HepG2 (cell line): ENCODE data around the gene DUS1L. TPM values are rescaled to one million over a fixed set of nuclear protein-coding genes. Genes with fewer than 3 reads are reported as not detected.

Source experiments
- EED ChIP-seq: sonication (generic); formaldehyde crosslinking; IDR thresholded peaks from 2 replicates; pipeline ENCODE4 v1.5.0; 2020; ENCODE audit warnings: mild to moderate bottlenecking, missing genetic modification reagents
- MTA3 ChIP-seq: sonication (generic); formaldehyde crosslinking; IDR thresholded peaks from 2 replicates; pipeline ENCODE4 v1.4.0; 2020; ENCODE audit warnings: missing genetic modification reagents
- NONO ChIP-seq, 2 experiments: fragments of 450-650 bp in 1 of 2; sonication (generic) in 1 of 2; formaldehyde crosslinking in 1 of 2; IDR thresholded peaks in 1 of 2; conservative IDR thresholded peaks in 1 of 2; 2 replicates each; pipeline versions ENCODE4 v1.6.1 to v1.8.0; 2017 to 2022; ENCODE audit warnings: mild to moderate bottlenecking in 1 of 2, missing genetic modification reagents in 1 of 2, moderate library complexity in 1 of 2
- RFXANK ChIP-seq: IDR thresholded peaks from 2 replicates; pipeline ENCODE4 v1.6.1; 2016
- SP140L ChIP-seq: sonication (generic); formaldehyde crosslinking; IDR thresholded peaks from 2 replicates; pipeline ENCODE4 v1.4.0; 2020; ENCODE audit warnings: missing genetic modification reagents, borderline replicate concordance
- TSC22D2 ChIP-seq: sonication (generic); formaldehyde crosslinking; IDR thresholded peaks from 2 replicates; pipeline ENCODE4 v1.5.1; 2020; ENCODE audit warnings: missing genetic modification reagents, mild to moderate bottlenecking, borderline replicate concordance
- ZMYM3 ChIP-seq: sonication (generic); formaldehyde crosslinking; IDR thresholded peaks from 2 replicates; pipeline ENCODE4 v1.5.1; 2020; ENCODE audit warnings: mild to moderate bottlenecking, missing genetic modification reagents
- ZNF225 ChIP-seq: sonication (generic); formaldehyde crosslinking; IDR thresholded peaks from 2 replicates; pipeline ENCODE4 v1.4.0; 2020; ENCODE audit warnings: mild to moderate bottlenecking, missing genetic modification reagents
- ZNF510 ChIP-seq: sonication (generic); formaldehyde crosslinking; IDR thresholded peaks from 2 replicates; pipeline ENCODE4 v1.4.0; 2020; ENCODE audit warnings: low read depth, mild to moderate bottlenecking, missing genetic modification reagents
- ZSCAN20 ChIP-seq: sonication (generic); formaldehyde crosslinking; IDR thresholded peaks from 2 replicates; pipeline ENCODE4 v1.4.0; 2020; ENCODE audit warnings: missing genetic modification reagents, mild to moderate bottlenecking, borderline replicate concordance
- polyA plus RNA-seq, 8 experiments: library from polyadenylated mRNA; depleted of rRNA in 3 of 8; stranded (reverse) in 7 of 8; unstranded in 1 of 8; fragments of >200 nt; fragmentation: Illumina TruSeq in 4 of 8; extraction: Trizol in 4 of 8; gene quantifications; 2 replicates each; pipeline versions ENCODE4 v1.2.1 to v1.2.3, GENCODE V29; 2011 to 2016; ENCODE audit warnings: low read depth in 4 of 8, missing spikeins in 1 of 8, mixed read lengths in 1 of 8; ENCODE audit not compliant: insufficient read depth in 1 of 8
- total RNA-seq, 5 experiments: library from RNA; depleted of rRNA; stranded (reverse); fragments of >200 nt; fragmentation: Illumina TruSeq; extraction: Trizol; gene quantifications; 2 replicates each; pipeline ENCODE4 v1.2.3, GENCODE V29; 2016; ENCODE audit warnings: low read depth in 1 of 5
- TF ChIP-seq, protein P1 (sequence below): sonication (generic); formaldehyde crosslinking; IDR thresholded peaks from 2 replicates; pipeline ENCODE4 v1.5.0; 2020; ENCODE audit warnings: mild to moderate bottlenecking, missing genetic modification reagents
- TF ChIP-seq, protein P2 (sequence below): sonication (generic); formaldehyde crosslinking; IDR thresholded peaks from 2 replicates; pipeline ENCODE4 v1.8.0; 2022; ENCODE audit warnings: missing genetic modification reagents, mild to moderate bottlenecking, moderate library complexity, borderline replicate concordance
- TF ChIP-seq, protein P3 (sequence below): sonication (generic); formaldehyde crosslinking; IDR thresholded peaks from 2 replicates; pipeline ENCODE4 v1.5.0; 2020; ENCODE audit warnings: mild to moderate bottlenecking, missing genetic modification reagents, borderline replicate concordance
- TF ChIP-seq, protein P4 (sequence below): sonication (generic); formaldehyde crosslinking; IDR thresholded peaks from 2 replicates; pipeline ENCODE4 v1.4.0; 2020; ENCODE audit warnings: missing genetic modification reagents

DUS1L gene
- total and polyA plus RNA-seq, 2 of the 13 experiments (the other 11 are each of a cell fraction or from before 2014, with no cell fraction given) = 81.0 to 109 TPM

DNA sequence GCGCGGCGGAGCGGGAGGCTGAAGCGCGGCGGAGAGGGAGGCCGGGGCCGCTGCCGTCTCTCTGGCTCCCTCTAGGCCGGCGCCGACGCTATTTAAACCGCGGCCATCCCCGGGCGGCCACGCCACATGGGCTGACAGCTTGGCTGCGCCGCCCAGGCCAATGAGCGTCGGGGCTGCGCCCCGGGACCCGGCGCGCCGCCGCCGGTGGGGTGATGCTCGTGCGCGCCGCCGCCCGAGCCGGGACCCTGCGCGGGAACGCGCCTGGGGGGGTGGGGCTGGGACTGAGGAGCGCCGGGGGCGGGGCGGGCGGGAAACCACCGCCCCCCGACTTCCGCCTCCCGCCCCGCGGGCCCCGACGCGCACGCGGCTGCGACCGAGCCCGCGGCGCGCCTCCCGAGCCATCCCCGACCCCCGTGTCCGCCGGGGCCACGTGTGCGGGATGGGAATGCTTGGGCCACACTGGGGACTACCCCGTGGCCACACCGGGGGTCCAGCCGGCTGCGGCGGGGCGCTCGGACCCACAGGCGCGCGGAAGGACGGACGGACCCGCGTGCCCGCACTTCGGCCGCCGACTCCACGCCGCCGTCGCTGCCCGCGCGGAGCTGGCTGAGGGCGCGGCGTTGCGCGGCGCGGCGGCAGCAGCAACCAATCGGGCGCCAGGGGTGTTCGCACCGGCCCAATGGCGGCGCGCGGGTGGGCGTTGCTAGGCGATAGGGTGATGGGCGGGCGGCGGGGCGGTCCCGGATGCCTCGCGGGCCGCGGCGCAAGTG is 32.8 kb upstream of the DUS1L start, which contains the start of gene FASN (continued):
- TF ChIP-seq, protein P1, sequence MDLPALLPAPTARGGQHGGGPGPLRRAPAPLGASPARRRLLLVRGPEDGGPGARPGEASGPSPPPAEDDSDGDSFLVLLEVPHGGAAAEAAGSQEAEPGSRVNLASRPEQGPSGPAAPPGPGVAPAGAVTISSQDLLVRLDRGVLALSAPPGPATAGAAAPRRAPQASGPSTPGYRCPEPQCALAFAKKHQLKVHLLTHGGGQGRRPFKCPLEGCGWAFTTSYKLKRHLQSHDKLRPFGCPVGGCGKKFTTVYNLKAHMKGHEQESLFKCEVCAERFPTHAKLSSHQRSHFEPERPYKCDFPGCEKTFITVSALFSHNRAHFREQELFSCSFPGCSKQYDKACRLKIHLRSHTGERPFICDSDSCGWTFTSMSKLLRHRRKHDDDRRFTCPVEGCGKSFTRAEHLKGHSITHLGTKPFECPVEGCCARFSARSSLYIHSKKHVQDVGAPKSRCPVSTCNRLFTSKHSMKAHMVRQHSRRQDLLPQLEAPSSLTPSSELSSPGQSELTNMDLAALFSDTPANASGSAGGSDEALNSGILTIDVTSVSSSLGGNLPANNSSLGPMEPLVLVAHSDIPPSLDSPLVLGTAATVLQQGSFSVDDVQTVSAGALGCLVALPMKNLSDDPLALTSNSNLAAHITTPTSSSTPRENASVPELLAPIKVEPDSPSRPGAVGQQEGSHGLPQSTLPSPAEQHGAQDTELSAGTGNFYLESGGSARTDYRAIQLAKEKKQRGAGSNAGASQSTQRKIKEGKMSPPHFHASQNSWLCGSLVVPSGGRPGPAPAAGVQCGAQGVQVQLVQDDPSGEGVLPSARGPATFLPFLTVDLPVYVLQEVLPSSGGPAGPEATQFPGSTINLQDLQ = no peak
- TF ChIP-seq ZNF225 (CRISPR knock-in tag) (no peak), EED (no peak; the same call in 1 of the 2 replicates), NONO (IDR thresholded peaks at IDR 0.05) (no peak), NONO (CRISPR knock-in tag; conservative IDR thresholded peaks at IDR 0.05) (peak; percentile 62), SP140L (0 out of 2 replicates have a peak, but pooled peaks have one; percentile 15), ZMYM3 (CRISPR knock-in tag) (no peak), ZSCAN20 (CRISPR knock-in tag) (peak; percentile 93; the same call in 1 of the 2 replicates), RFXANK (CRISPR knock-in tag) (peak; percentile 8; the same call in 1 of the 2 replicates), MTA3 (CRISPR knock-in tag) (no peak), TSC22D2 (CRISPR knock-in tag) (peak; percentile 76; the same call in 1 of the 2 replicates), ZNF510 (no peak)
- TF ChIP-seq, protein P2, sequence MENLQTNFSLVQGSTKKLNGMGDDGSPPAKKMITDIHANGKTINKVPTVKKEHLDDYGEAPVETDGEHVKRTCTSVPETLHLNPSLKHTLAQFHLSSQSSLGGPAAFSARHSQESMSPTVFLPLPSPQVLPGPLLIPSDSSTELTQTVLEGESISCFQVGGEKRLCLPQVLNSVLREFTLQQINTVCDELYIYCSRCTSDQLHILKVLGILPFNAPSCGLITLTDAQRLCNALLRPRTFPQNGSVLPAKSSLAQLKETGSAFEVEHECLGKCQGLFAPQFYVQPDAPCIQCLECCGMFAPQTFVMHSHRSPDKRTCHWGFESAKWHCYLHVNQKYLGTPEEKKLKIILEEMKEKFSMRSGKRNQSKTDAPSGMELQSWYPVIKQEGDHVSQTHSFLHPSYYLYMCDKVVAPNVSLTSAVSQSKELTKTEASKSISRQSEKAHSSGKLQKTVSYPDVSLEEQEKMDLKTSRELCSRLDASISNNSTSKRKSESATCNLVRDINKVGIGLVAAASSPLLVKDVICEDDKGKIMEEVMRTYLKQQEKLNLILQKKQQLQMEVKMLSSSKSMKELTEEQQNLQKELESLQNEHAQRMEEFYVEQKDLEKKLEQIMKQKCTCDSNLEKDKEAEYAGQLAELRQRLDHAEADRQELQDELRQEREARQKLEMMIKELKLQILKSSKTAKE (CRISPR knock-in tag) = no peak
- TF ChIP-seq, protein P3, sequence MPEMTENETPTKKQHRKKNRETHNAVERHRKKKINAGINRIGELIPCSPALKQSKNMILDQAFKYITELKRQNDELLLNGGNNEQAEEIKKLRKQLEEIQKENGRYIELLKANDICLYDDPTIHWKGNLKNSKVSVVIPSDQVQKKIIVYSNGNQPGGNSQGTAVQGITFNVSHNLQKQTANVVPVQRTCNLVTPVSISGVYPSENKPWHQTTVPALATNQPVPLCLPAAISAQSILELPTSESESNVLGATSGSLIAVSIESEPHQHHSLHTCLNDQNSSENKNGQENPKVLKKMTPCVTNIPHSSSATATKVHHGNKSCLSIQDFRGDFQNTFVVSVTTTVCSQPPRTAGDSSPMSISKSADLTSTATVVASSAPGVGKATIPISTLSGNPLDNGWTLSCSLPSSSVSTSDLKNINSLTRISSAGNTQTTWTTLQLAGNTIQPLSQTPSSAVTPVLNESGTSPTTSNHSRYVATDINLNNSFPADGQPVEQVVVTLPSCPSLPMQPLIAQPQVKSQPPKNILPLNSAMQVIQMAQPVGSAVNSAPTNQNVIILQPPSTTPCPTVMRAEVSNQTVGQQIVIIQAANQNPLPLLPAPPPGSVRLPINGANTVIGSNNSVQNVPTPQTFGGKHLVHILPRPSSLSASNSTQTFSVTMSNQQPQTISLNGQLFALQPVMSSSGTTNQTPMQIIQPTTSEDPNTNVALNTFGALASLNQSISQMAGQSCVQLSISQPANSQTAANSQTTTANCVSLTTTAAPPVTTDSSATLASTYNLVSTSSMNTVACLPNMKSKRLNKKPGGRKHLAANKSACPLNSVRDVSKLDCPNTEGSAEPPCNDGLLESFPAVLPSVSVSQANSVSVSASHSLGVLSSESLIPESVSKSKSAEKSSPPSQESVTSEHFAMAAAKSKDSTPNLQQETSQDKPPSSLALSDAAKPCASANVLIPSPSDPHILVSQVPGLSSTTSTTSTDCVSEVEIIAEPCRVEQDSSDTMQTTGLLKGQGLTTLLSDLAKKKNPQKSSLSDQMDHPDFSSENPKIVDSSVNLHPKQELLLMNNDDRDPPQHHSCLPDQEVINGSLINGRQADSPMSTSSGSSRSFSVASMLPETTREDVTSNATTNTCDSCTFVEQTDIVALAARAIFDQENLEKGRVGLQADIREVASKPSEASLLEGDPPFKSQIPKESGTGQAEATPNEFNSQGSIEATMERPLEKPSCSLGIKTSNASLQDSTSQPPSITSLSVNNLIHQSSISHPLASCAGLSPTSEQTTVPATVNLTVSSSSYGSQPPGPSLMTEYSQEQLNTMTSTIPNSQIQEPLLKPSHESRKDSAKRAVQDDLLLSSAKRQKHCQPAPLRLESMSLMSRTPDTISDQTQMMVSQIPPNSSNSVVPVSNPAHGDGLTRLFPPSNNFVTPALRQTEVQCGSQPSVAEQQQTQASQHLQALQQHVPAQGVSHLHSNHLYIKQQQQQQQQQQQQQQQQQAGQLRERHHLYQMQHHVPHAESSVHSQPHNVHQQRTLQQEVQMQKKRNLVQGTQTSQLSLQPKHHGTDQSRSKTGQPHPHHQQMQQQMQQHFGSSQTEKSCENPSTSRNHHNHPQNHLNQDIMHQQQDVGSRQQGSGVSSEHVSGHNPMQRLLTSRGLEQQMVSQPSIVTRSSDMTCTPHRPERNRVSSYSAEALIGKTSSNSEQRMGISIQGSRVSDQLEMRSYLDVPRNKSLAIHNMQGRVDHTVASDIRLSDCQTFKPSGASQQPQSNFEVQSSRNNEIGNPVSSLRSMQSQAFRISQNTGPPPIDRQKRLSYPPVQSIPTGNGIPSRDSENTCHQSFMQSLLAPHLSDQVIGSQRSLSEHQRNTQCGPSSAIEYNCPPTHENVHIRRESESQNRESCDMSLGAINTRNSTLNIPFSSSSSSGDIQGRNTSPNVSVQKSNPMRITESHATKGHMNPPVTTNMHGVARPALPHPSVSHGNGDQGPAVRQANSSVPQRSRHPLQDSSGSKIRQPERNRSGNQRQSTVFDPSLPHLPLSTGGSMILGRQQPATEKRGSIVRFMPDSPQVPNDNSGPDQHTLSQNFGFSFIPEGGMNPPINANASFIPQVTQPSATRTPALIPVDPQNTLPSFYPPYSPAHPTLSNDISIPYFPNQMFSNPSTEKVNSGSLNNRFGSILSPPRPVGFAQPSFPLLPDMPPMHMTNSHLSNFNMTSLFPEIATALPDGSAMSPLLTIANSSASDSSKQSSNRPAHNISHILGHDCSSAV (CRISPR knock-in tag) = no peak
- TF ChIP-seq, protein P4, sequence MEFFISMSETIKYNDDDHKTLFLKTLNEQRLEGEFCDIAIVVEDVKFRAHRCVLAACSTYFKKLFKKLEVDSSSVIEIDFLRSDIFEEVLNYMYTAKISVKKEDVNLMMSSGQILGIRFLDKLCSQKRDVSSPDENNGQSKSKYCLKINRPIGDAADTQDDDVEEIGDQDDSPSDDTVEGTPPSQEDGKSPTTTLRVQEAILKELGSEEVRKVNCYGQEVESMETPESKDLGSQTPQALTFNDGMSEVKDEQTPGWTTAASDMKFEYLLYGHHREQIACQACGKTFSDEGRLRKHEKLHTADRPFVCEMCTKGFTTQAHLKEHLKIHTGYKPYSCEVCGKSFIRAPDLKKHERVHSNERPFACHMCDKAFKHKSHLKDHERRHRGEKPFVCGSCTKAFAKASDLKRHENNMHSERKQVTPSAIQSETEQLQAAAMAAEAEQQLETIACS (CRISPR knock-in tag) = peak; percentile 92
